MM.1S (cell line): ENCODE results near the gene VSIG2.

Source experiments
- EZH2 ChIP-seq: fragments of 300-600 bp; sonication (generic); optimal IDR thresholded peaks from 2 replicates; pipeline ENCODE3; 2017; ENCODE audit warnings: low read depth, mild to moderate bottlenecking, antibody characterized with exemption, low read length, mixed read lengths
- TF ChIP-seq, protein P1 (sequence below): fragments of 300-600 bp; sonication (generic); IDR thresholded peaks from 2 replicates; pipeline ENCODE4 v1.5.1; 2016; ENCODE audit warnings: antibody characterized with exemption, low read length, mixed read lengths

DNA sequence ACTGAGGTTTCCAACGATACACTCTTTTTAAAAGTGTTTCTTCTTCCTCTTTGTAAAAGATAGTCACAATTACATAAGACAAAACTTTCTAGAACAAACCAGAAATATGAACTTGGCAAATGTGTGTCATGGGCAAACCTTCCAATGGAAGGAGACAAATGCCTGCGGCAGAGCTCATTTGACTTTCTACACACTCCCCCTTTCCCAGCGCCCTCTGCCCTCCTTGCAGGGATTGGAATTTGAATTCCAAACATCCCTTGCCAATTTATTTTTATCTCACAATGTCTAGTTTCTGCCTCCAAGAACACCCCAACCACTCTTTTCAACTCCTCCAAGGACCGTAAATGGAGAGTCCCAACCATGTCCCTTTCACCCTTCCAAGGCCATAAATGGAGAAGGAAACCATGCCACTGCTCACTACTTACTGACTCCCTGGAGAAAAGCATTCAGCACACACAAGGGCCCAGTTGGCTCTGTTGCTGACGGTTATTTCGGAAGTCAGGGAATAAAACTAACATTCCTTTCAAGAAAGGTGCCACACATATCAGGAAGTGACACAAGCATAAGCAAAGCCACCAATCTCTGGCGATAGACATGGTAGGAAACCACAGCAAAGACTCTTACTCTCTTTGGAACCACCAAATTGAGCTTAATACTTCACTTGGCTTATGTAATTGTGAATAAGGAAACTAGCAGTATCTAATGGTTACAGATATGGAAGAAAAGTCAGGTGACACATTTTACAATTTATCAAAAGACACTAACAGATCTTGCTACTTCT is 25.0 kb upstream of the VSIG2 start:
- TF ChIP-seq EZH2 = no peak
- TF ChIP-seq, protein P1, sequence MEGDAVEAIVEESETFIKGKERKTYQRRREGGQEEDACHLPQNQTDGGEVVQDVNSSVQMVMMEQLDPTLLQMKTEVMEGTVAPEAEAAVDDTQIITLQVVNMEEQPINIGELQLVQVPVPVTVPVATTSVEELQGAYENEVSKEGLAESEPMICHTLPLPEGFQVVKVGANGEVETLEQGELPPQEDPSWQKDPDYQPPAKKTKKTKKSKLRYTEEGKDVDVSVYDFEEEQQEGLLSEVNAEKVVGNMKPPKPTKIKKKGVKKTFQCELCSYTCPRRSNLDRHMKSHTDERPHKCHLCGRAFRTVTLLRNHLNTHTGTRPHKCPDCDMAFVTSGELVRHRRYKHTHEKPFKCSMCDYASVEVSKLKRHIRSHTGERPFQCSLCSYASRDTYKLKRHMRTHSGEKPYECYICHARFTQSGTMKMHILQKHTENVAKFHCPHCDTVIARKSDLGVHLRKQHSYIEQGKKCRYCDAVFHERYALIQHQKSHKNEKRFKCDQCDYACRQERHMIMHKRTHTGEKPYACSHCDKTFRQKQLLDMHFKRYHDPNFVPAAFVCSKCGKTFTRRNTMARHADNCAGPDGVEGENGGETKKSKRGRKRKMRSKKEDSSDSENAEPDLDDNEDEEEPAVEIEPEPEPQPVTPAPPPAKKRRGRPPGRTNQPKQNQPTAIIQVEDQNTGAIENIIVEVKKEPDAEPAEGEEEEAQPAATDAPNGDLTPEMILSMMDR = no peak
